BE2C (cell line): ENCODE data around the gene KSR1.
"Not testable (repeated sequence)": the region's sequence is repeated elsewhere in the genome, so short reads cannot be mapped to it uniquely, and the experiment has no call there.

ENCODE experiments used
- DNase-seq: peaks from one replicate; pipeline ENCODE4 v3.0.0-alpha.2; 2020
- H3K27me3 ChIP-seq: fragments of 250-450 bp; sonication (Bioruptor Pico); 2 replicates; pipeline ENCODE4 v1.5.1; 2020; ENCODE audit warnings: mild to moderate bottlenecking
- H3K36me3 ChIP-seq: fragments of 250-450 bp; sonication (Bioruptor Pico); 2 replicates; pipeline ENCODE4 v1.5.1; 2020; ENCODE audit warnings: mild to moderate bottlenecking
- H3K4me1 ChIP-seq: fragments of 250-450 bp; sonication (Bioruptor Pico); 2 replicates; pipeline ENCODE4 v1.5.1; 2020
- H3K4me3 ChIP-seq: 2 replicates; pipeline ENCODE4 v1.5.1; 2011; ENCODE audit warnings: low read depth, low read length
- H3K9me3 ChIP-seq: fragments of 250-450 bp; sonication (Bioruptor Pico); 2 replicates; pipeline ENCODE4 v1.5.1; 2020
- CTCF ChIP-seq: IDR thresholded peaks from 2 replicates; pipeline ENCODE4 v1.5.1; 2012; ENCODE audit warnings: mild to moderate bottlenecking, low read depth, low read length

The KSR1 gene

GRCh38 chr17:27646232-27646631 lies 190.0 kb downstream of the KSR1 start:
- H3K9me3 ChIP-seq = no peaks in the 10 kb centered on the region
- no peaks in the 10 kb centered on the region for H3K4me1 ChIP-seq
- no peak for DNase-seq
- H3K27me3 ChIP-seq = no peaks in the 10 kb centered on the region
- H3K4me3 ChIP-seq = no peak overlapping the region
- no peaks in the 10 kb centered on the region for H3K36me3 ChIP-seq
- TF ChIP-seq CTCF = no peak

GRCh38 chr17:27647765-27648164 lies 191.5 kb downstream of the KSR1 start:
- Histone ChIP-seq H3K4me3 (no peak overlapping the region), H3K9me3 (no peaks in the 10 kb centered on the region), H3K36me3 (no peaks in the 10 kb centered on the region), H3K4me1 (no peaks in the 10 kb centered on the region), H3K27me3 (no peaks in the 10 kb centered on the region)
- DNase-seq = no peak
- TF ChIP-seq CTCF = no peak

- not testable (repeated sequence) for H3K4me3 ChIP-seq, H3K27me3 ChIP-seq, H3K36me3 ChIP-seq, H3K9me3 ChIP-seq, H3K4me1 ChIP-seq, DNase-seq
Measured at GRCh38 chr17:27649111-27649571, 192.9 kb downstream of the KSR1 start.

GRCh38 chr17:27649929-27650328 lies 193.7 kb downstream of the KSR1 start:
- Histone ChIP-seq H3K4me1 (no peaks in the 10 kb centered on the region), H3K4me3 (no peak overlapping the region), H3K36me3 (no peaks in the 10 kb centered on the region), H3K27me3 (no peaks in the 10 kb centered on the region), H3K9me3 (no peaks in the 10 kb centered on the region)
- TF ChIP-seq CTCF = no peak
- DNase-seq = no peak

- TF ChIP-seq CTCF = no peak
Measured at GRCh38 chr17:27650836-27651235, 194.6 kb downstream of the KSR1 start.

GRCh38 chr17:27651411-27652345 lies 195.4 kb downstream of the KSR1 start:
- Histone ChIP-seq H3K4me3 (no peak overlapping the region), H3K27me3 (no peaks in the 10 kb centered on the region), H3K9me3 (no peaks in the 10 kb centered on the region), H3K36me3 (no peaks in the 10 kb centered on the region), H3K4me1 (no peaks in the 10 kb centered on the region)
- peak; percentile 58 for TF ChIP-seq CTCF
- peak; percentile 41 for DNase-seq

More at GRCh38 chr17:27650836-27651235, 194.6 kb downstream of the KSR1 start:
- DNase-seq = no peak
- Histone ChIP-seq H3K9me3 (no peaks in the 10 kb centered on the region), H3K4me1 (no peaks in the 10 kb centered on the region), H3K27me3 (no peaks in the 10 kb centered on the region), H3K36me3 (no peaks in the 10 kb centered on the region), H3K4me3 (no peak overlapping the region)

GRCh38 chr17:27653449-27653971 lies 197.3 kb downstream of the KSR1 start:
- H3K4me1 ChIP-seq, H3K4me3 ChIP-seq, H3K27me3 ChIP-seq, DNase-seq, H3K9me3 ChIP-seq, H3K36me3 ChIP-seq: not testable (repeated sequence)
